Calu3 (cell line): ENCODE data around the gene SLC36A1. TPM values are rescaled to one million over a fixed set of nuclear protein-coding genes. Genes with fewer than 3 reads are reported as not detected.
"Not testable (repeated sequence)": the region's sequence is repeated elsewhere in the genome, so short reads cannot be mapped to it uniquely, and the experiment has no call there.

Experiments used
- BruUV-seq: library from RNA; stranded (reverse); fragments of 400-500 nt; replicated peaks from 2 replicates; lab custom pipeline; 2021; lab: Mats Ljungman, UMichigan
- CTCF ChIA-PET: fragments of 300-600 bp; sonication (Branson Sonifier 250); formaldehyde crosslinking; loops from one replicate; lab custom pipeline; 2022; ENCODE audit warnings: antibody characterized with exemption; lab: Charles Lee
- DNase-seq: peaks from one replicate; pipeline ENCODE4 v3.0.0; 2022
- H3K27ac Mint-ChIP-seq: one replicate; pipeline ENCODE4 v1.8.0; 2022; ENCODE audit warnings: mixed read lengths; ENCODE audit not compliant: unreplicated experiment
- H3K27me3 Mint-ChIP-seq: one replicate; pipeline ENCODE4 v1.8.0; 2022; ENCODE audit warnings: mixed read lengths; ENCODE audit not compliant: unreplicated experiment
- H3K36me3 Mint-ChIP-seq: one replicate; pipeline ENCODE4 v1.8.0; 2022; ENCODE audit warnings: mild to moderate bottlenecking, moderate library complexity, mixed read lengths; ENCODE audit not compliant: insufficient read depth, unreplicated experiment
- H3K4me1 Mint-ChIP-seq: one replicate; pipeline ENCODE4 v1.8.0; 2022; ENCODE audit warnings: mild to moderate bottlenecking, low read depth, mixed read lengths; ENCODE audit not compliant: unreplicated experiment
- H3K4me3 Mint-ChIP-seq: one replicate; pipeline ENCODE4 v1.8.0; 2022; ENCODE audit warnings: mild to moderate bottlenecking, low read depth, moderate library complexity, mixed read lengths; ENCODE audit not compliant: unreplicated experiment
- H3K9me3 Mint-ChIP-seq: one replicate; pipeline ENCODE4 v1.8.0; 2022; ENCODE audit warnings: low read depth, mixed read lengths; ENCODE audit not compliant: unreplicated experiment
- CTCF ChIP-seq: fragments of 200-600 bp; IDR thresholded peaks from one replicate; pipeline ENCODE4 v1.8.0; 2022; ENCODE audit warnings: antibody characterized with exemption; ENCODE audit not compliant: unreplicated experiment
- intact Hi-C: fragments of 100-400 bp; cut with micrococcal nuclease; formaldehyde crosslinking; loops from one replicate; pipeline ENCODE4 v1.10.0; 2022; ENCODE audit not compliant: unreplicated experiment
- total RNA-seq: library from RNA; stranded (reverse); gene quantifications from 2 replicates; pipeline ENCODE4 v1.2.3, GENCODE V29; 2022

Gene SLC36A1
- total RNA-seq, 1 experiment from 2014 or later = 11.4 TPM

GRCh38 chr5:151420127-151420526, 27.3 kb upstream of the SLC36A1 start:
- no peak for TF ChIP-seq CTCF
- intact Hi-C loops = no loop called here
- CTCF ChIA-PET = no interaction called here
- Mint-ChIP-seq H3K9me3 (peaks cover 3% of the 10 kb centered on the region), H3K27ac (no peak overlapping the region), H3K36me3 (no peaks in the 10 kb centered on the region), H3K4me3 (no peak overlapping the region), H3K4me1 (no peaks in the 10 kb centered on the region), H3K27me3 (peaks cover 52% of the 10 kb centered on the region)
- no peak for DNase-seq
- no TSS peak for BruUV-seq

GRCh38 chr5:151424892-151425523, 22.4 kb upstream of the SLC36A1 start:
- H3K27ac Mint-ChIP-seq = no peak overlapping the region
- BruUV-seq = no TSS peak
- no peaks in the 10 kb centered on the region for H3K36me3 Mint-ChIP-seq
- H3K27me3 Mint-ChIP-seq = peaks cover 61% of the 10 kb centered on the region
- no peaks in the 10 kb centered on the region for H3K4me1 Mint-ChIP-seq
- no peaks in the 10 kb centered on the region for H3K9me3 Mint-ChIP-seq
- intact Hi-C loops = no loop called here
- TF ChIP-seq CTCF = no peak
- CTCF ChIA-PET = no interaction called here
- DNase-seq = no peak
- no peak overlapping the region for H3K4me3 Mint-ChIP-seq

GRCh38 chr5:151426347-151426746, 21.1 kb upstream of the SLC36A1 start:
- H3K4me3 Mint-ChIP-seq, H3K4me1 Mint-ChIP-seq, CTCF ChIA-PET, BruUV-seq, H3K9me3 Mint-ChIP-seq, DNase-seq, intact Hi-C loops, H3K36me3 Mint-ChIP-seq, H3K27ac Mint-ChIP-seq: not testable (repeated sequence)
- peaks cover 66% of the 10 kb centered on the region for H3K27me3 Mint-ChIP-seq

GRCh38 chr5:151427258-151427657, 20.1 kb upstream of the SLC36A1 start:
- CTCF ChIA-PET = interaction anchor here (1.4 kb wide), 1 partner anchor 10 kb away, joined by 3 read pairs; no protein-coding TSS in a partner anchor
- Mint-ChIP-seq H3K9me3 (no peaks in the 10 kb centered on the region), H3K4me1 (no peaks in the 10 kb centered on the region), H3K4me3 (no peak overlapping the region), H3K27ac (no peak overlapping the region), H3K27me3 (peaks cover 60% of the 10 kb centered on the region), H3K36me3 (no peaks in the 10 kb centered on the region)
- no peak for TF ChIP-seq CTCF
- intact Hi-C loops = no loop called here
- no peak for DNase-seq
- BruUV-seq = no TSS peak

GRCh38 chr5:151430731-151431130, 16.7 kb upstream of the SLC36A1 start:
- intact Hi-C loops = no loop called here
- CTCF ChIA-PET = interaction anchor here (0.6 kb wide), 1 partner anchor 15 kb away, joined by 4 read pairs; no protein-coding TSS in a partner anchor
- no peak overlapping the region for H3K27ac Mint-ChIP-seq
- H3K27me3 Mint-ChIP-seq = peaks cover 46% of the 10 kb centered on the region
- no peaks in the 10 kb centered on the region for H3K4me1 Mint-ChIP-seq
- BruUV-seq = no TSS peak
- H3K36me3 Mint-ChIP-seq = no peaks in the 10 kb centered on the region
- H3K9me3 Mint-ChIP-seq = peaks cover 3% of the 10 kb centered on the region
- no peak for TF ChIP-seq CTCF
- DNase-seq = no peak
- H3K4me3 Mint-ChIP-seq = no peak overlapping the region
